ENCODE data around the gene C11orf98.

DNA sequence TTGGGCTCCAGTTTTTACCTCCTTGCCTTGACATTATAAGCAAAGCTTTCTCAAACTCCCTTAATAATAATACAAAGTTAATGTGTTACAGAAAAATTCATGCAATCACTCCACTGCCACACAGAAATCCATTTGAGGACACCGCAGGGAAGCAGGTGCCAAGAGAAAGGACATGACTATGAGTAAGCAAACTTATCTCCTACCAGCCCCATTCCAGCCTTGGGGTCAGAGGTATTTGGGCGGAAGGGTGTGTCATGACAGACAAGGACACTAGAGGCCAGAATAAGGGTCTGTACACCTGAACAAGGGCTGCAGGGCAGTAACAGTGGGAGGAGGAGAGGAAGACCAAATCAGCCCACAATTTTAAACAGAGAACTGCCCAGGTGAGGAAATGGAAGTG, 48.3 kb upstream of the C11orf98 start:
- TF ChIP-seq, protein P1, sequence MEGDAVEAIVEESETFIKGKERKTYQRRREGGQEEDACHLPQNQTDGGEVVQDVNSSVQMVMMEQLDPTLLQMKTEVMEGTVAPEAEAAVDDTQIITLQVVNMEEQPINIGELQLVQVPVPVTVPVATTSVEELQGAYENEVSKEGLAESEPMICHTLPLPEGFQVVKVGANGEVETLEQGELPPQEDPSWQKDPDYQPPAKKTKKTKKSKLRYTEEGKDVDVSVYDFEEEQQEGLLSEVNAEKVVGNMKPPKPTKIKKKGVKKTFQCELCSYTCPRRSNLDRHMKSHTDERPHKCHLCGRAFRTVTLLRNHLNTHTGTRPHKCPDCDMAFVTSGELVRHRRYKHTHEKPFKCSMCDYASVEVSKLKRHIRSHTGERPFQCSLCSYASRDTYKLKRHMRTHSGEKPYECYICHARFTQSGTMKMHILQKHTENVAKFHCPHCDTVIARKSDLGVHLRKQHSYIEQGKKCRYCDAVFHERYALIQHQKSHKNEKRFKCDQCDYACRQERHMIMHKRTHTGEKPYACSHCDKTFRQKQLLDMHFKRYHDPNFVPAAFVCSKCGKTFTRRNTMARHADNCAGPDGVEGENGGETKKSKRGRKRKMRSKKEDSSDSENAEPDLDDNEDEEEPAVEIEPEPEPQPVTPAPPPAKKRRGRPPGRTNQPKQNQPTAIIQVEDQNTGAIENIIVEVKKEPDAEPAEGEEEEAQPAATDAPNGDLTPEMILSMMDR (IDR thresholded peaks at IDR 0.05), result no peak
- no peak for TF ChIP-seq POLR2A (IDR thresholded peaks at IDR 0.05)
- no peak for TF ChIP-seq EP300 (IDR thresholded peaks at IDR 0.05)
